ENCODE measurements around the gene SLC15A4. TPM values are rescaled to one million over a fixed set of nuclear protein-coding genes. Genes with fewer than 3 reads are reported as not detected.
A peak's percentile ranks its signal among the peaks of the same experiment; 100 is the strongest.

The SLC15A4 gene
- polyA plus RNA-seq, 1 of the 3 experiments (the other 2 are of a cell fraction), result 14.5 TPM

DNA sequence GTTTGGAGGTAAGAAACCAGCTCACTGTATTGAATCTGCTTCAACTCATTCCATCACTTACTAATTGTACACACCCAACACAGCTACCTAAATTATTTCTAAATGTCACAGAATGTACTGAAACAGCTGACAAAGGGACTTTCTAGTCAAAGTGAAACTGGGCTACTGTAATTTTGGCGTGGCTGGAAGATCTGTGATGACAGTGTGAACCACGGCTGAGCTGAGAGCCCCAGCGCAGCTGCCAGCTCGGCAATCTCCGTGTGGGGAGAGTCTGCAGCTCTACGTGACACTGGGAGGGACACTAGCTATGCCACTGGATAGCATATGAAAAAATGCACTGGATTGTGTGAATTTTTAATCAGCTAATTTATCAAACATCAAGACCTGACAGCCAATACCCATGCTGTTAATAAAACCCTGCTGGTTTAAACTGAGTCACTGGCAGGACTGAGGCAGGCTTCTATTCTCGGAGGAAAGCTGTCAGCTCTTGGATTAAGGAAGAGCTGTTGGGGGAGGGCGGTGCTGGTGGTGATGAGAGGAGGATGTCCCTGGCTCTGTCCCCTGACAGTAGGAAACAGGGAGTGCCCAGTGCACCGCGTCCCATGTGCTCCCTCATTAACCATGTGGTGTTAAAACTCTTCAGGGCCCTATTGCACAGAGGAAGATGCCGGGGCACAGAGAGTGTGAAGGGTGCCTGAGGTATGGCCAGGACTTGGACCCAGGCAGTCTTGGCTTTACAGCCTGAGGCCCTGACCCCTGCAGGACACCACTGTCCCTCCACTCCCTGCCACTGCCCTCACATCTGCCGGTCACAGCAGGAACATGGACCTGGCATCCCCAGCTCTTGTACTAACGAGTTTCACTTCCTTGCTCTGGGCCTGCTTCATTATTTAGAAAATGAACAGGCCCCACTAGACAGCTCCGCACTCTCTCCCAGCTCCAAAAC lies 13.3 kb downstream of the SLC15A4 start:
- Histone ChIP-seq H3K27ac (ENCODE audit: low read depth in 2 of 2, low read length in 1 of 2) (no peak overlapping the region; a peak in 1 of 4 replicates), H3K79me2 (ENCODE audit: insufficient read depth) (peaks cover 60% of the 10 kb centered on the region), H3K4me2 (no peak overlapping the region), H2AFZ (ENCODE audit: low read depth) (no peak overlapping the region), H3K27me3 (ENCODE audit: insufficient read depth) (no peaks in the 10 kb centered on the region), H3K36me3 (replicated peaks in 1 of 2; ENCODE audit: control insufficient read depth in 1 of 2, insufficient read depth in 2 of 2, low read length in 1 of 2) (peaks cover 46 to 49% of the 10 kb centered on the region in 2 experiments), H3K9me3 (no peaks in the 10 kb centered on the region), H4K20me1 (ENCODE audit: insufficient read depth) (peaks cover 9% of the 10 kb centered on the region; the same call in 1 of the 2 replicates), H3K9me2 (no peaks in the 10 kb centered on the region), H3K4me1 (ENCODE audit: control insufficient read depth in 1 of 2, insufficient read depth in 2 of 2, low read depth in 1 of 2, low read length in 1 of 2) (peaks cover 0 to 10% of the 10 kb centered on the region in 2 experiments; a peak in 1 of 4 replicates), H3K4me3 (ENCODE audit: low read depth in 2 of 2, low read length in 1 of 2) (no peak overlapping the region), H3K9ac (no peak overlapping the region), H3F3A (replicated peaks; ENCODE audit: insufficient read depth) (no peaks in the 10 kb centered on the region)
- CTCF ChIA-PET, result interaction anchor here (1.3 to 2.0 kb wide), 2 partner anchors 9 to 29 kb away, joined by 4 to 8 read pairs; no protein-coding TSS in a partner anchor
- TF ChIP-seq, protein P1, sequence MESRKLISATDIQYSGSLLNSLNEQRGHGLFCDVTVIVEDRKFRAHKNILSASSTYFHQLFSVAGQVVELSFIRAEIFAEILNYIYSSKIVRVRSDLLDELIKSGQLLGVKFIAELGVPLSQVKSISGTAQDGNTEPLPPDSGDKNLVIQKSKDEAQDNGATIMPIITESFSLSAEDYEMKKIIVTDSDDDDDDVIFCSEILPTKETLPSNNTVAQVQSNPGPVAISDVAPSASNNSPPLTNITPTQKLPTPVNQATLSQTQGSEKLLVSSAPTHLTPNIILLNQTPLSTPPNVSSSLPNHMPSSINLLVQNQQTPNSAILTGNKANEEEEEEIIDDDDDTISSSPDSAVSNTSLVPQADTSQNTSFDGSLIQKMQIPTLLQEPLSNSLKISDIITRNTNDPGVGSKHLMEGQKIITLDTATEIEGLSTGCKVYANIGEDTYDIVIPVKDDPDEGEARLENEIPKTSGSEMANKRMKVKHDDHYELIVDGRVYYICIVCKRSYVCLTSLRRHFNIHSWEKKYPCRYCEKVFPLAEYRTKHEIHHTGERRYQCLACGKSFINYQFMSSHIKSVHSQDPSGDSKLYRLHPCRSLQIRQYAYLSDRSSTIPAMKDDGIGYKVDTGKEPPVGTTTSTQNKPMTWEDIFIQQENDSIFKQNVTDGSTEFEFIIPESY (IDR thresholded peaks at IDR 0.05; ENCODE audit: borderline replicate concordance, low read depth), result no peak
- no peak for TF ChIP-seq FOXJ3 (CRISPR knock-in tag; IDR thresholded peaks at IDR 0.05)
- no peak for TF ChIP-seq MXI1 (IDR thresholded peaks at IDR 0.05; ENCODE audit: low read depth, low read length)
- no peak for TF ChIP-seq SMC3 (IDR thresholded peaks at IDR 0.05; ENCODE audit: low read depth, low read length)
- TF ChIP-seq, protein P2, sequence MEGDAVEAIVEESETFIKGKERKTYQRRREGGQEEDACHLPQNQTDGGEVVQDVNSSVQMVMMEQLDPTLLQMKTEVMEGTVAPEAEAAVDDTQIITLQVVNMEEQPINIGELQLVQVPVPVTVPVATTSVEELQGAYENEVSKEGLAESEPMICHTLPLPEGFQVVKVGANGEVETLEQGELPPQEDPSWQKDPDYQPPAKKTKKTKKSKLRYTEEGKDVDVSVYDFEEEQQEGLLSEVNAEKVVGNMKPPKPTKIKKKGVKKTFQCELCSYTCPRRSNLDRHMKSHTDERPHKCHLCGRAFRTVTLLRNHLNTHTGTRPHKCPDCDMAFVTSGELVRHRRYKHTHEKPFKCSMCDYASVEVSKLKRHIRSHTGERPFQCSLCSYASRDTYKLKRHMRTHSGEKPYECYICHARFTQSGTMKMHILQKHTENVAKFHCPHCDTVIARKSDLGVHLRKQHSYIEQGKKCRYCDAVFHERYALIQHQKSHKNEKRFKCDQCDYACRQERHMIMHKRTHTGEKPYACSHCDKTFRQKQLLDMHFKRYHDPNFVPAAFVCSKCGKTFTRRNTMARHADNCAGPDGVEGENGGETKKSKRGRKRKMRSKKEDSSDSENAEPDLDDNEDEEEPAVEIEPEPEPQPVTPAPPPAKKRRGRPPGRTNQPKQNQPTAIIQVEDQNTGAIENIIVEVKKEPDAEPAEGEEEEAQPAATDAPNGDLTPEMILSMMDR (IDR thresholded peaks at IDR 0.05), result no peak
- TF ChIP-seq, protein P3, sequence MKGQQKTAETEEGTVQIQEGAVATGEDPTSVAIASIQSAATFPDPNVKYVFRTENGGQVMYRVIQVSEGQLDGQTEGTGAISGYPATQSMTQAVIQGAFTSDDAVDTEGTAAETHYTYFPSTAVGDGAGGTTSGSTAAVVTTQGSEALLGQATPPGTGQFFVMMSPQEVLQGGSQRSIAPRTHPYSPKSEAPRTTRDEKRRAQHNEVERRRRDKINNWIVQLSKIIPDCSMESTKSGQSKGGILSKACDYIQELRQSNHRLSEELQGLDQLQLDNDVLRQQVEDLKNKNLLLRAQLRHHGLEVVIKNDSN (IDR thresholded peaks at IDR 0.05; ENCODE audit: borderline replicate concordance, low read depth), result no peak
- TF ChIP-seq RFX5 (IDR thresholded peaks at IDR 0.05; ENCODE audit: low read length), result no peak
- no peak for TF ChIP-seq FOXM1 (IDR thresholded peaks at IDR 0.05; ENCODE audit: low read depth)
- TF ChIP-seq TCF12 (IDR thresholded peaks at IDR 0.05), result no peak
- no peak for TF ChIP-seq YY1 (IDR thresholded peaks at IDR 0.05; ENCODE audit: low read depth)
- no peak for TF ChIP-seq EP300 (IDR thresholded peaks at IDR 0.05; ENCODE audit: borderline replicate concordance in 1 of 2, low read depth in 1 of 2, low read length in 1 of 2)
- TF ChIP-seq MEF2A (IDR thresholded peaks at IDR 0.05; ENCODE audit: borderline replicate concordance, low read depth), result no peak
- TF ChIP-seq JUND (IDR thresholded peaks at IDR 0.05), result no peak
- no peak for TF ChIP-seq ELF1 (IDR thresholded peaks at IDR 0.05)
- no peak for TF ChIP-seq CHD2 (IDR thresholded peaks at IDR 0.05; ENCODE audit: low read length, partially characterized antibody)
- no peak for TF ChIP-seq RXRA (IDR thresholded peaks at IDR 0.05; ENCODE audit: borderline replicate concordance, low read depth)
- TF ChIP-seq, protein P4, sequence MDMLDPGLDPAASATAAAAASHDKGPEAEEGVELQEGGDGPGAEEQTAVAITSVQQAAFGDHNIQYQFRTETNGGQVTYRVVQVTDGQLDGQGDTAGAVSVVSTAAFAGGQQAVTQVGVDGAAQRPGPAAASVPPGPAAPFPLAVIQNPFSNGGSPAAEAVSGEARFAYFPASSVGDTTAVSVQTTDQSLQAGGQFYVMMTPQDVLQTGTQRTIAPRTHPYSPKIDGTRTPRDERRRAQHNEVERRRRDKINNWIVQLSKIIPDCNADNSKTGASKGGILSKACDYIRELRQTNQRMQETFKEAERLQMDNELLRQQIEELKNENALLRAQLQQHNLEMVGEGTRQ (IDR thresholded peaks at IDR 0.05; ENCODE audit: borderline replicate concordance, low read depth, low read length), result no peak
- no peak for TF ChIP-seq FOSL2 (IDR thresholded peaks at IDR 0.05; ENCODE audit: borderline replicate concordance, low read depth)
- TF ChIP-seq REST (IDR thresholded peaks at IDR 0.05; ENCODE audit: low read depth, low read length), result no peak
- POLR2A ChIA-PET, result interaction anchor here (2.4 kb wide), 1 partner anchor 14 kb away, joined by 13 read pairs; the partner anchor contains the start of gene SLC15A4
- peak; percentile 42 for DNase-seq
- WGBS (ENCODE audit: low lambda C conversion rate), result 90% methylated on average over 13 of the region's 14 CpGs

All from SK-N-SH (cell line).